Activated CD4-positive, alpha-beta T cell treated with anti-CD3 and anti-CD28 coated beads for 48 hours (primary cell): ENCODE measurements around the gene MIS18A.
"Not testable (repeated sequence)": the region's sequence is repeated elsewhere in the genome, so short reads cannot be mapped to it uniquely, and the experiment has no call there.

ENCODE experiments used
- DNase-seq: peaks from one replicate; pipeline ENCODE4 v3.0.0-alpha.2; 2020

The MIS18A gene

GRCh38 chr21:32303385-32303784 lies 24.5 kb upstream of the MIS18A start:
- DNase-seq: no peak

- no peak for DNase-seq
These were observed 23.7 kb upstream of the MIS18A start for GRCh38 chr21:32302560-32302959.

- DNase-seq: no peak
These were observed 22.7 kb upstream of the MIS18A start for GRCh38 chr21:32301596-32301995.

DNA sequence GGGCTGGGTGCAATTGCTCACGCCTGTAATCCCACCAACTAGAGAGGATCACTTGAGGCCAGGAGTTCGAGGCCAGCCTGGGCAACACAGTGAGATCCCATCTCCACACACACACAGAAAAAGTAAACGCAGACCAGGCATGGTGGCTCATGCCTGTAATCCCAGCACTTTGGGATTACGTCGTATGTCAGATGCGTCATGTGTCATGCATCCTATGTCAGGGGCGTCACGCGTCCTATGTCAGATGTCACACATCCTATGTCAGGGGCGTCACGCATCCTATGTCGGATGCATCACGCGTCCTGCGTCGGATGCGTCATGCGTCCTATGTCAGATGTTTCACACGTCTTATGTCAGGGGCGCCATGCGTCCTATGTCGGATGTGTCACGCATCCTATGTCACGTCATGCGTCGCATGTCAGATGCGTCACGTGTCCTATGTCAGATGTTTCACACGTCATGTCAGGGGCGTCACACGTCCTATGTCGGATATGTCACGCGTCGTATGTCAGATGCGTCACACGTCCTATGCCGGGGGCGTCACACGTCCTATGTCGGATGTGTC lies 21.4 kb upstream of the MIS18A start:
- DNase-seq: no peak

DNA sequence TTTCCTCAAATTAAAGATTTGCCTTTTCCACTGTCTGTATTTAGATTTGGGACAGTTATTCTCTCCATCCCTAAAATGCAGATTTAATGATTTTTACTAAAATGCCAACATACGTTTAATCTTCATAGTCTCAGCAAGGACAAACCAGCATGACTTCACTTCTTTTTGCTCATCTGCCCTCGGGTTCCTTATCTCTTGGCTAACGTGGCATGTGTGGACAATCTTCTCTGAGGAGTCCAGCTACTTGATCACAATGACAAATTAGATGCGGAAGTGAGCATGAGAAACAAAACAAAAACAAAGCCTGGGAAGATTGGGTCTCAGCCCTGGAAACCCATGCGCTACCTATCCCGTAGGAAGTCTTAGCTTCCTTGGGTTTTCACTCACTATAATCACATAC lies 20.8 kb upstream of the MIS18A start:
- DNase-seq: no peak

GRCh38 chr21:32298658-32299081 lies 19.8 kb upstream of the MIS18A start, which contains the start of gene MRAP:
MRAP (plus strand) TSS chr21:32298855; CDS start chr21:32298972, 117 bp downstream.
- DNase-seq: no peak

GRCh38 chr21:32298148-32298559 lies 19.3 kb upstream of the MIS18A start:
- DNase-seq: no peak

DNA sequence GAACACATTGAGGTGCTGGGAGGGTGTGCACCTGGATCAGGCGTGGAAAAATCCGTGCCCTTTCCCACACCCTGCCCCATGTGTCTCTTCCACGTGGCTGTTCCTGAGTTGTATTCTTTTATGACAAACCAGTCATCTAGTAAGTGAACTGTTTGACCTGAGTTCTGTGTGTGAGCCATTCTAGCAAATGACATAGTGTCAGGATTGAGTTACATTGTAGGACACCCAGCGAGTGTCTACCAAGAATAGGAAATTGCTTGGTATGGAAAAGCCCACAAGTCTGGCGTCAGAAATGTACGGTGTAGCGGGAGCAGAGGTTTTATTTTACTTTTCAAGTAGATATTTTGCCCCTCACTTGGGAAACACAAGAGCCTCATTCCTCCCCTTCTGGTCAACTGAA lies 18.6 kb upstream of the MIS18A start:
- no peak for DNase-seq

DNA sequence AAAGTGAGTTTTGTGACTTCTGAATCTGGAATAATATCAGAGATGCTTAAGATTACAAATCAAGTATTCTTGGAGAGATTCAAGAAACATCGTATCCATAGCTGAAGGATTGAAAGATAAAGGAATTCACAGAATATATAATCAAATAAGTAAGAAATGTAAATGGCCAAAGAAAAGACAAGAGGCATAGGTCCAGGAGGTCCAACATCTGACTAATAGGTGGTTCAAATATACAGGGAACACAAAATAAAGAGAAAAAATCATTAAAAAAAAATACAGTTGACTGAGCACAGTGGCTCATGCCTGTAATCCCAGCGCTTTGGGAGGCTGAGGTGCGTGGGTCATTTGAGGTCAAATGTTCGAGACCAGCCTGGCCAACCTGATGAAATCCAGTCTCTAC lies 6.6 kb upstream of the MIS18A start:
- DNase-seq: no peak

DNA sequence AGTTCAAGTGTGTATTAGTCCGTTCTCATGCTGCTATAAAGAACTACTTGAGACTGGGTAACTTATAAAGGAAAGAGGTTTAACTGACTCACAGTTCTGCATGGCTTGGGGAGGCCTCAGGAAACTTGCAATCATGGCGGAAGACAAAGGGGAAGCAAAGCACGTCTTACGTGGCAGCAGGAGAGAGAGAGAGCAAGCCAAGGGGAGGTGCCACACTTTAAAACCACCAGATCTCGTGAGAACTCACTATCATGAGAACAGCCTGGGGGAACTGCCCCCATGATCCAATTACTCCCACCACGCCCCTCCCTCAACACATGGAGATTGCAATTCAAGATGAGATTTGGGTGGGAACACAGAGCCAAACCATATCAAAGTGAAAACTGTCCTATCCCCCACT lies 4.1 kb upstream of the MIS18A start:
- DNase-seq: no peak

GRCh38 chr21:32281531-32281930 lies 2.7 kb upstream of the MIS18A start:
- no peak for DNase-seq

DNA sequence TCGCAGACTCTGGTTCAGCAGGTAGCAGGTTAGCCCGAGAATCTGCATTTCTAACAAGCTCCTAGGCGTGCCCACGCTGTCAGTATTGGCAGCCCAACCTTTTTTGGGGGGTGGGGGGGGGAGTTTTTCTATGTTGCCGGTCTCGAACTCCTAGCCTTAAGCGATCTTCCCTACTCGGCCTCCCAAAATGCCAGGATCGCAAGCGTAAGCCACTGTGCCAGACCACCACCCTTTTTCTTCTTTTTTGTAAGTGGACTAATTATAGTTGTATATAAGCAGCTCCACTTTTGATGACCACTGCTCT lies 480 bp upstream of the MIS18A start:
- no peak for DNase-seq

GRCh38 chr21:32278103-32278502 lies 746 bp downstream of the MIS18A start:
- DNase-seq: no peak

GRCh38 chr21:32276671-32277070 lies 2.2 kb downstream of the MIS18A start:
- DNase-seq: no peak

DNA sequence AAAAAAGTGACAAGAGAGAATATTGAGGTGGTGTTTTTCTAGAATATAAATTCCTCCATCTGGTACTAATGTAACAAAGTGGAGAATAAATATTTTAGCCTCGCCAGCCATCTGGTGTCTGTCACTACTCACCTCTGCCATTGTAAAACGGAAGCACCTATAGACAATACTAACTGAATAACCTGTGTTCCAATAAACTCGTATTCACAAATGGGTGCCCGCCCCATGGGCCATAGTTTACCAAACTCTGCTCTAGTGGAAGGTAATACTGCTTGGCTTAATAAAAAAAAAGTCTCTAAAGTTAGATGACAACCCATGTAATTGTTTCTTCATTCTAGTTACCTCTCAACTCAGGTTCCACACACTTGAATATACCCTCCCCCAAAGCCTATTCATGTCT lies 8.1 kb downstream of the MIS18A start:
- no peak for DNase-seq

- DNase-seq: not testable (repeated sequence)
These were observed 13.5 kb downstream of the MIS18A start for GRCh38 chr21:32265321-32265720.

- no peak for DNase-seq
These were observed 16.9 kb downstream of the MIS18A start for GRCh38 chr21:32261929-32262328.

- no peak for DNase-seq
These were observed 18.7 kb downstream of the MIS18A start for GRCh38 chr21:32260130-32260529.

- not testable (repeated sequence) for DNase-seq
These were observed 20.1 kb downstream of the MIS18A start for GRCh38 chr21:32258786-32259048.

- peak; percentile 64 for DNase-seq
These were observed 20.7 kb downstream of the MIS18A start for GRCh38 chr21:32257962-32258785.

DNA sequence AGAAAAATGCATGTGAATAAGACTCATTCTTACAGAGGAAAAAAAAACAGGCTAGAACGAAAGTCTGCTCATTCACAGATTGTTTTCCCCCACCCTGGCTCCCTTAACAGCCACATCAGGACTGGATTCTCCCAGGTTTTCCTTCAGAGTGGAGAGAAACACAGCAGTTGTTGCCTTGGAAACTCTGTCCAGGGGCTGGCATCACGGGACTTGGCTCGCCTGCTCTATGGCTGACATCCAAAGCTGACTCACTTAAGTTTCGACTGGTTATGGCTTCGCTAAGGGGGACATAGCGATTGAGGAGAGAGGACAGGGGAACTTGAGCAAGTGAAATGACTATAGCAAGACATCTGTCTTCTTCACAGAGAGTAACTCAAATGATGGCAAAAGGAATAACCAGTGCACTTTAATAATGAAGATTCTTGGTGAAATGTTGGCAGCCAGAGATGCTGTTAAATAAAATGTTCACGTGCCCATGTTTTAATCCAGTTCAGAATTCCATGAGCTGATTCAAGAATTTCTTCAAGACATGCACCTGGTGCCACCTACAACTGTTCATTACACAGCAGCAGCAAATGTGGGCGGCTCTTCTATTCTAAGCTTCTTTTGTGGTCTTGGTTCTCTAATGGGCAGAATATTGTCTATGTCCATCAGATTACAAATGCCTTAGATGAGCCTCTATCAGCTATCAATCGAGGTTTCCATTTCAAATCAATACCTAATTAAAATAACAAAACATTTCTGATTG lies 21.8 kb downstream of the MIS18A start:
- DNase-seq: no peak

DNA sequence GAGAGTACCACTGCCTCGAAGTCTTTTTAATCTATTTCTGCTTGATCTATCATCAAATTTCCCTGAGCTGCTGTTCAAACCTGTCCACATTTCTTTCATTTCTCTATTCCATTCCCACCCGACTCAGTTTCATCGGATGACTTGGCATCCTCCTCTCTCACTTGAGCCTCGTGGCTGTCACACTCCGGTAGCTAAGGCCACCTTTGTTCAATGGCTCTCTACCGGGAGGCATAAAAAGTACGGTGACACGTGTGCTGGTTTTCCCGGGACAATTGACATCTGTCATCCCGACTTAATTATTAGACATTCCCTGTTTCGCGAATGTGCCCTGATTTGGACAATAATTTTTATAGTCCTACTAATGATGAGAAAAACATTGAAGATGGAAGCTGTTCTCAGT lies 22.6 kb downstream of the MIS18A start:
- DNase-seq: no peak

DNA sequence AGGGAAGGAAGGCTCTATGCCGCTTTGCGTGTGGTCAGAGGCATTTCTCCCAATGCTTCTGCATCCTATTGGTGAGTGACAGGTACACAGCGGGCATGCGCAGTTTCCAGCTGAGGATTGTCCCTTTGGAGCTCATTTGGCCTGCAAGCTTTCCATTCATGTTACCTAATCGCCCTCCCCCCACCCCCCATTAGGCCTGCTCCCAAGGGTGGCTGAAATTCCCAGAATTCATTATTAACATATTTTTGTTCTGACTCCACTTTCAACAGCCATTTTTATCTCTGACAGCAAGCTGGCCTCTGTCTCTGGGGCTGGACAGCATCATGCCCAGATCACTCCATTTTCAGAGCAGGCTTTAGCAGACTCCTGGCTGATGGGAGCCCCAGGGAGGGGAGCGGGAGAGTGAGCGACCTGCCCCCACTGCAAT lies 25.6 kb downstream of the MIS18A start:
- DNase-seq: no peak

GRCh38 chr21:32252136-32252535 lies 26.7 kb downstream of the MIS18A start:
- DNase-seq: no peak
